Lower leg skin (tissue), 3 donors: ENCODE data around the gene PARP2.

Experiments used
- CTCF ChIP-seq, 3 donors: fragments of 450-650 bp; IDR thresholded peaks; one replicate each; pipeline ENCODE4 v1.5.1; 2016; ENCODE audit warnings: antibody characterized with exemption in 3 of 3, mild to moderate bottlenecking in 3 of 3, moderate library complexity in 2 of 3
- POLR2A ChIP-seq, 2 donors: fragments of 450-650 bp; IDR thresholded peaks; one replicate each; pipeline ENCODE4 v1.6.1; 2016 to 2017; ENCODE audit warnings: antibody characterized with exemption in 2 of 2, mild to moderate bottlenecking in 1 of 2, moderate library complexity in 1 of 2

GRCh38 chr14:20302042-20302755, 41.2 kb upstream of the PARP2 start:
- TF ChIP-seq CTCF (IDR thresholded peaks at IDR 0.05) (no peak), POLR2A (IDR thresholded peaks at IDR 0.05) (no peak)
